Activated CD4-positive, alpha-beta T cell treated with anti-CD3 and anti-CD28 coated beads for 4 hours (primary cell): ENCODE measurements around the gene ARHGAP15.

Source experiments
- DNase-seq, 2 donors: peaks; one replicate each; pipeline ENCODE4 v3.0.0-alpha.2; 2020

Gene ARHGAP15

GRCh38 chr2:143603846-143604565, 474.8 kb downstream of the ARHGAP15 start:
- no peak for DNase-seq

GRCh38 chr2:143604566-143604959, 475.3 kb downstream of the ARHGAP15 start:
- no peak for DNase-seq

DNA sequence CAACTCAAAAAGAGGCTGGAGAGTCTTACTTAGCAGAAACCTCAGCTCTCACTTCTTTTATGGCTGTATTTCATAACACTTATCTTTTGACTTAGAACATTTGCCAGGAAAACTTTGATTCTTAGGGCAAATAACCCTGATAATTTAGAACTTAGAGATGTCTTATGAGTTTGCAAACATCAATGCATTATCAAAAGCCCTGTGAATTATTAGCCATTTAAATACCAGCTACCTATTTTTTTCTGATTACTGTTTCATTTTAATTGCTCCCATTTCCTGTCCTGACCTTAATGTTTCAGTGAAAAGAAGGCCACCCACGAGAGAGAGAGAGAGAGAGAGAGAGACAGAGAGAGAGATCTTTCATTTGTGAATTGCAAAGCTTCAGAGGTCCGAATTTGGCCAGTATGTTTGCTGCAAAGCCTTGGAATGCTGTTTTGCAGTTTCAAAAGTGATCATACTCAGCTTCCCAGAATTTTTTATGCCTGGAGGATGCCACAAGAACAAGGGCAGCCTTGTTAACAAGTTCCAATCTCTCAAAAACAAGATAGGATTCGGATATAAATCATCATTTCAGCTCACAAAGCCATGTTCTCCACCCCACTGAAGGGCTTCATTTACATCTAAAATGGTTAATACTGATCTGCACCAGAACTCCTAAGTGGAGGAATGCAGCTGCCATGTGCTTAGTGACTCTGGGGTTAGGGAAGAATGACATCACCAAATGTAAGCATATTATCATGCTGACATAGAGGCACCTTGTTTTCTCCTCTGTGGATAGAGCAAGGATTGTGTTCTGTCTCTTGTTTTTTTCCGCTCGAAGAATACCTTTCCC, 478.2 kb downstream of the ARHGAP15 start:
- DNase-seq = no peak

DNA sequence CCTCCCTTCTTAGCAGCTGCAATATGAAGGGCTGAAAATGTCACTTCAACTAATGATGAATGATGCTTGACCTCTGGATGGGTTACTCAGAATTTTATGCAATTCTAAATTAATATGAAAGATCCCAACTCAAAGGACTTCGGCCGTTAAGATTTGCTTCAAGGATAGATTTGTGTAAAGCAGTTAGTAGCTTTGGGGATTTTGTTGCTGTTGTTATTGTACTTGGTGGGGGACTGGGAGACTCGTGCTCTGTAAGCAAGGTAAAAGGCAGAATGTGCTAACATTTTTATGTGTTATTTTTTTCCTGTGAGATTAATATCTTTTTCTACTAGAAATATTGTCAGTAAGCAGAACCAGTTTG, 478.8 kb downstream of the ARHGAP15 start:
- DNase-seq = no peak

GRCh38 chr2:143608758-143609157, 479.5 kb downstream of the ARHGAP15 start:
- DNase-seq = no peak

GRCh38 chr2:143611336-143611735, 482.1 kb downstream of the ARHGAP15 start:
- no peak for DNase-seq

GRCh38 chr2:143615562-143615961, 486.3 kb downstream of the ARHGAP15 start:
- DNase-seq = no peak

DNA sequence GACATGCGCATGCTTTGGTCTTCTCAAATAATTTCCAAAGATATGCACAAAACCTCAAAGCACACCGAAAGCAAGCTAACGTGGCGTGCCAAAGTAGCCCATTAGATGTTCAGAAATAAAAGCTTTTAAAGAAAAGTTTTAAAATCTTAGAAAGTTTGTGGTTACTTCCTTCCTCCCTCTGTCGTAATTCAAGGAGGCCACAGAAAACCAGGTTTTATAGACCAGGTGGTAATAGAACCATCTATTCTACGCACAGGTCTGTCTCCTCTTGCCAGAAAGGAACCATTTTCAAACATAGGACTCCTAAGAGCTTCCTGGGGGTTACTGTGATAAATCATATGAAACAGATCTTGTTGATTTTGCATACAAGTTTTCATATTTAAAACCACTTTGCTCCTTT, 487.2 kb downstream of the ARHGAP15 start:
- DNase-seq = no peak

DNA sequence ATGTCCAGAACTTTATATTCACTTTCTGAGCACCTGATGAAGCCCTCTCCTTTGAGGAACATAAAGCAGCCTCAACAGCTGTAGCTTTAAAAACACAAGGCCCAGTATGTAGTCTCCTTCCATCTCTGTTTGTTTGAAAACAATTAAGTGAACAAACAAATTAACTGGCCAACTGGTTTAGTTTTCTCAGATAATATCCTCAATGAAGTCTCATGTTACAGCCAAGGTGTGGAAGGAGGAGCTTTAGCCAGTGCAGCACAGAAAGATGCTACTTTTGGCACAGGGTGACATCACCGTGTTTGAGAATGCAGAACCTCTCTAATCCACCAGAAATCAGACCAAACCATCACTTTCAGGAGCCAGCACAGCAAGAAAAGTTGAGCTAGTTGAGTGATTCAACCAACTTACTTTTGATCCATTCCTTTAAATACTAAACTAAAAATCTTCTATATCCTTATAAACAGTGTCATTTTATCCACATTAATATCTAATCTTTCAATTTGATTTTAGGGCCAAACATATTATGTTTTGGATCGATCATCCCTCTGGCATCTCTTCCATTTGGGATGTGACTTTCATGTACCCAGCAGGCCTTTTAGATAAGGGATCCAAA, 488.7 kb downstream of the ARHGAP15 start:
- DNase-seq = no peak

- no peak for DNase-seq
Observed at GRCh38 chr2:143622106-143622505, 492.9 kb downstream of the ARHGAP15 start.

GRCh38 chr2:143623231-143623908, 494.2 kb downstream of the ARHGAP15 start:
- no peak for DNase-seq

DNA sequence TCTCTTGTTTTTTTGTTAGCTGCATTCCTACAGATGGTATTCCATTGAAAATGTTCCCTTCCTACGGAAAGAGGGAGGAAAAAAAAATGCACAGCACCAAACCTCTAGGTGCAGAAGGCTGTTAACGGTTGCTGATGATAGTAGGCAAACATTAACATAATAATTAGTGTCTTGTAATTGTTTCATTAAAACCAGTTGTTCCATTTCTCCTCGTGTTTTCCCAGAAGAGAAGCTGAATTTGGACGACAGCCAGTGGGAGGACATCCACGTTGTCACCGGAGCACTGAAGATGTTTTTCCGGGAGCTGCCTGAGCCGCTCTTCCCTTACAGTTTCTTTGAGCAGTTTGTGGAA, 494.7 kb downstream of the ARHGAP15 start:
- no peak for DNase-seq

- no peak for DNase-seq
Observed at GRCh38 chr2:143629340-143629739, 500.1 kb downstream of the ARHGAP15 start.

- no peak for DNase-seq
Observed at GRCh38 chr2:143632751-143633374, 503.6 kb downstream of the ARHGAP15 start.

GRCh38 chr2:143633419-143633818, 504.2 kb downstream of the ARHGAP15 start:
- DNase-seq = no peak

DNA sequence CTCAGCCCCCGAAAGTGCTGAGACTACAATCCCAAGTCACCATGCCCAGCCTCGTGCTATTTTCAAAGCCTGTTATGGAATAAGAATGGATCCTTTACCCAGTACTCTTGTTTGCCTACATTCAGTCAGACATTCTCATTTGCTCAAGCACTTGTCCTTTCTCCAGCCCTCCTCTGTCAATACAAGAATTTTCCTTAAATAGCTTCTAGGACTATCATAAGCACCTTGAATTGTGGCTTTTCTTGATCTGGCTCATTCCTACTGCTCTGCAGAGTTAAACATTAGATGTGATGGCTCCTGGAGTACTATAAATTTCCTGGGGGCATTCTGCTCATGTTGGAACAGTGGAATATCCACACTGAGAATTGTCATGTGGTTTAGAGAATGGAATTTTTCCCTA, 506.1 kb downstream of the ARHGAP15 start:
- DNase-seq = no peak

- DNase-seq = no peak
Observed at GRCh38 chr2:143635936-143636335, 506.7 kb downstream of the ARHGAP15 start.

- no peak for DNase-seq
Observed at GRCh38 chr2:143640826-143641225, 511.6 kb downstream of the ARHGAP15 start.

- DNase-seq = no peak
Observed at GRCh38 chr2:143645921-143646645, 516.9 kb downstream of the ARHGAP15 start.

DNA sequence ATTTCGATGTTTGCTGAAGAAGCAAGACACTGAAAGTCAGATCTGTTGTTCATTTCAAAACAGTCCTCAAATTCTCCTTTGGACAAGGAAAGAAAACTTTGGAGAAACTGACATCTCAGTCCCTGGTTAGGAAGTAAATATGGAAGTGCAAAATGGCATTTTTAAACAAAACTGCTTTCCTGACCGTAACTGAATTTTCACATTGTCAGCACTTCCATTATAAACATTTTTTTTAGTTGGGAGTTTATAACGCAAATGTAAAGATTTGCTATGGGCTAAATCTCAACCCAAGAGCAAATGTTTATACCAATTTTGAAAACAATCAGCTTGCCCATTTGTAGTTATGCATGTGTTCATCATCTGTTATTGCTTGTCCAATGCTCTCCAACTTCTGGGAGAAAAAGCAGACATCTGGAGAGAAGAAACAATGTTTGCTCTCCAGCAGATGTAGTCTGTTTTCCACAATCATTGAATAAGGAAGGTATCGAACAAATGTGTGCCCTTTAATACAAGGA, 520.1 kb downstream of the ARHGAP15 start:
- no peak for DNase-seq

DNA sequence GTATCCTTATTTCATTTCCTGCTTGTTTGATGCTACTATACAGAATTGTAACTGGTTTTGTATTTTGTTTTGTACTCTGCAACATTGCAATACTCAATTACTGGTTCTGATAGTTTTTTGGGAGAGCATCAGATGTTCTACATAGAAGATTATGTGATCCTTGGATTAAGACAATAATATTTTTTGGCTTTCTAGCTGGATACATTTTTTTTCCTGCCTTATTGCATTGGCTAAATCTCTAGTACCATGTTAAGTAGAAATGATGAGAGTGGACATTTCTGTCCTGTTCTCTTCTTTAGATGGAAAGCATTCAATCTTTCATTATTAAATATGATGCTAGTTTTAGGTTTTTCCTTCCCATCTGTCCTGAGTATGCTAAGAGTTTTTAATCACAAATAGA, 523.5 kb downstream of the ARHGAP15 start:
- no peak for DNase-seq

DNA sequence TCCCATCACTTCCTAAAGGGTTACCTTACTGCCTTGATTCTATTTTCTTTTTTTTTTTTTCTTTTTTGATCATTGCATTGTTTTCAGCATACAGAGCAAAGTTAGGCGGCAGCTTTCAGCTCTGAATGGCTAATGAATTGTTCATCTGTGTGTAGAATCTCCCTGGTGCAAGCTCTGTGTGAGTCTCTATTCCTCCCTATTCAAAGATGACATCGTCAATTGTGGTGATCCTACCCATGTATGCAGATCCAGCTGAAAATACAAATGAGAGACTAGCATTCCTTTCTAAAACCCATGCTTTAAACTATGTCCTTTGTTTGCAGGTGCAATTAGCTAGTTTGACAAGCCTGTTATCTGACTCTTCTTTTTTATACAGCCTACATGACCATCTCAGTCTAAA, 539.0 kb downstream of the ARHGAP15 start:
- no peak for DNase-seq
